ENCODE data around the gene TC2N.

DNA sequence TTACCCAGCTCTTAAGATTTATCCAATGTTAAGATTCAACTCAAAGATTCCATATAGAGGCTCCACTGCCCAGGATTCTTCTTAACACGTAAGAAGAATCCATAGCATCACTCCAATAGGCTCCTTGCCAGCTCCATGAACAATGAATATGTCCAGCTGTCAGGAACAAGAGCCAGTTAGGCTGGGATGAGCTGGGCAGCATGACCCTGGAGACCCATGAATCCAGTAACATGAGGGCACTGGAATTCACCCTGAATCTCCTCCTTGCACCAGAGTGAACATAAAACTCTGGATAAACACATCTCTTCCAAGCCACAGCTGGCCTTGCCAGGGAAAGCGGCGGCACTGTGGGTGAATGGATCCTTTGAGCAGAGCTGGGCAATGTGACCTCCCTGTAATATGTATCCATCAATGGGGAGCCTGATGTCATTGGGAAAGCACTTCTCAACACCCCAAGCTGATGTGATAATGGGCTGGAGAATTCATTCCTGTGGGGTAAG lies 24.4 kb upstream of the TC2N start:
- TF ChIP-seq, protein P1, sequence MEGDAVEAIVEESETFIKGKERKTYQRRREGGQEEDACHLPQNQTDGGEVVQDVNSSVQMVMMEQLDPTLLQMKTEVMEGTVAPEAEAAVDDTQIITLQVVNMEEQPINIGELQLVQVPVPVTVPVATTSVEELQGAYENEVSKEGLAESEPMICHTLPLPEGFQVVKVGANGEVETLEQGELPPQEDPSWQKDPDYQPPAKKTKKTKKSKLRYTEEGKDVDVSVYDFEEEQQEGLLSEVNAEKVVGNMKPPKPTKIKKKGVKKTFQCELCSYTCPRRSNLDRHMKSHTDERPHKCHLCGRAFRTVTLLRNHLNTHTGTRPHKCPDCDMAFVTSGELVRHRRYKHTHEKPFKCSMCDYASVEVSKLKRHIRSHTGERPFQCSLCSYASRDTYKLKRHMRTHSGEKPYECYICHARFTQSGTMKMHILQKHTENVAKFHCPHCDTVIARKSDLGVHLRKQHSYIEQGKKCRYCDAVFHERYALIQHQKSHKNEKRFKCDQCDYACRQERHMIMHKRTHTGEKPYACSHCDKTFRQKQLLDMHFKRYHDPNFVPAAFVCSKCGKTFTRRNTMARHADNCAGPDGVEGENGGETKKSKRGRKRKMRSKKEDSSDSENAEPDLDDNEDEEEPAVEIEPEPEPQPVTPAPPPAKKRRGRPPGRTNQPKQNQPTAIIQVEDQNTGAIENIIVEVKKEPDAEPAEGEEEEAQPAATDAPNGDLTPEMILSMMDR (IDR thresholded peaks at IDR 0.05; ENCODE audit: low read depth, low read length), result no peak
- no peak for TF ChIP-seq EZH2phosphoT487 (IDR thresholded peaks at IDR 0.05; ENCODE audit: low read depth)

Data from OCI-LY3 (cell line).